Neural progenitor cell (in vitro differentiated cells): ENCODE results near the gene GAB2.

Experiments used
- EZH2phosphoT487 ChIP-seq: fragments of 200-600 bp; sonication (generic); IDR thresholded peaks from 2 replicates; pipeline ENCODE4 v1.6.1; 2017; ENCODE audit warnings: antibody characterized with exemption
- TF ChIP-seq, protein P1 (sequence below): fragments of 200-600 bp; sonication (generic); IDR thresholded peaks from 2 replicates; pipeline ENCODE4 v1.5.1; 2017; ENCODE audit warnings: antibody characterized with exemption, mild to moderate bottlenecking

DNA sequence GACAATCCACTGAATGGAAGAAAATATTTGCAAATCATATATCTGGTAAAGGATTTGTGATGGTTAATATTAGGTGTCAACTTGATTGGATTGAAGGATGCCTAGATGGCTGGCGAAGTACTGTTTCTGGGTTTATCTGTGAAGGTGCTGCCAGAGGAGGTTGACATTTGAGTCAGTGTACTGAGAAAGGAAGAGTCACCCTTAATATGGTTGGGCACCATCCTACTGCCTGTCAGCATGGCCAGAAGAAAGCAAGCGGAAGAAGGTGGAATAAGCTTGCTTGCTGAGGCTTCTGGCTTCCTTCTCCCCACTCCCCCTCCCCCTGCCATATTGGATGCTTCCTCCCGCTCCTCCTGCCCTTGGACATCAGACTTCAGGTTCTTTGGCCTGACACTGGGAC is 101.9 kb downstream of the GAB2 start:
- TF ChIP-seq, protein P1, sequence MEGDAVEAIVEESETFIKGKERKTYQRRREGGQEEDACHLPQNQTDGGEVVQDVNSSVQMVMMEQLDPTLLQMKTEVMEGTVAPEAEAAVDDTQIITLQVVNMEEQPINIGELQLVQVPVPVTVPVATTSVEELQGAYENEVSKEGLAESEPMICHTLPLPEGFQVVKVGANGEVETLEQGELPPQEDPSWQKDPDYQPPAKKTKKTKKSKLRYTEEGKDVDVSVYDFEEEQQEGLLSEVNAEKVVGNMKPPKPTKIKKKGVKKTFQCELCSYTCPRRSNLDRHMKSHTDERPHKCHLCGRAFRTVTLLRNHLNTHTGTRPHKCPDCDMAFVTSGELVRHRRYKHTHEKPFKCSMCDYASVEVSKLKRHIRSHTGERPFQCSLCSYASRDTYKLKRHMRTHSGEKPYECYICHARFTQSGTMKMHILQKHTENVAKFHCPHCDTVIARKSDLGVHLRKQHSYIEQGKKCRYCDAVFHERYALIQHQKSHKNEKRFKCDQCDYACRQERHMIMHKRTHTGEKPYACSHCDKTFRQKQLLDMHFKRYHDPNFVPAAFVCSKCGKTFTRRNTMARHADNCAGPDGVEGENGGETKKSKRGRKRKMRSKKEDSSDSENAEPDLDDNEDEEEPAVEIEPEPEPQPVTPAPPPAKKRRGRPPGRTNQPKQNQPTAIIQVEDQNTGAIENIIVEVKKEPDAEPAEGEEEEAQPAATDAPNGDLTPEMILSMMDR, result no peak
- TF ChIP-seq EZH2phosphoT487, result no peak
